ENCODE results near the gene SYK. TPM values are rescaled to one million over a fixed set of nuclear protein-coding genes. Genes with fewer than 3 reads are reported as not detected.

The SYK gene
- total and polyA plus RNA-seq, 2 of the 13 experiments (the other 11 are each of a cell fraction or from before 2014, with no cell fraction given), result not detected

DNA sequence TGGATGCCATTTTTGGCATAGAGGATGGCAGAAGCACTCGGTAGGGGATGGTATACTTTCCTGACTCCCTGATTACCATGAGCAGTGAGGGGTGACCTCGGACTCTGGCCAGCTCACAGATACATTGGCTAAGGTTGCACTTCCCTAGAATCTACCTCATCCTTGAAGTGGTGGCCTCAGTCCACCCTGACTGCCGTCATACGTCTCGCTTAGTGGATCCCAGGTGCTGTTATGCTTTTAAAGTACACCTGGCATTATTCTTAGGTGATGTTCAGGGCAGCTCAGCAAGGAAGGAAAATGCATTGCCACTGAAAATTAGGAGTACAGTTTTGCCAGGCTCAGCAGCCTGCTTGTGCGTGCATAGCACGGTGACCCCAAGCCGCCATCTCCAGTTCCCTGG, 87.3 kb downstream of the SYK start:
- Histone ChIP-seq H3K9me3 (ENCODE audit: low read length) (peaks cover 4% of the 10 kb centered on the region; the same call in 1 of the 2 replicates), H3K4me2 (ENCODE audit: low read depth, low read length) (no peak overlapping the region), H2AFZ (ENCODE audit: low read length) (no peak overlapping the region), H4K20me1 (ENCODE audit: insufficient read depth, low read length) (no peaks in the 10 kb centered on the region), H3K4me3 (replicated peaks in 1 of 3; ENCODE audit: insufficient read depth in 1 of 3, low read depth in 2 of 3, low read length in 3 of 3) (no peak overlapping the region), H3K9ac (ENCODE audit: insufficient read depth, low read depth, low read length) (no peak overlapping the region), H3K27ac (ENCODE audit: extremely low read length, insufficient read depth, low read length) (no peak overlapping the region), H3K79me2 (ENCODE audit: insufficient read depth, low read length) (no peaks in the 10 kb centered on the region), H3K36me3 (replicated peaks in 1 of 2; ENCODE audit: control insufficient read depth in 1 of 2, insufficient read depth in 2 of 2, low read length in 2 of 2) (no peaks in the 10 kb centered on the region), H3K27me3 (ENCODE audit: control insufficient read depth in 1 of 2, insufficient read depth in 2 of 2, low read length in 2 of 2) (peaks cover 3 to 28% of the 10 kb centered on the region in 2 experiments; a peak in 3 of 5 replicates), H3K4me1 (ENCODE audit: insufficient read depth, low read length) (no peaks in the 10 kb centered on the region)
- FAIRE-seq, result no peak
- ATAC-seq, result no peak
- POLR2A ChIA-PET, result no interaction called here
- BruUV-seq (replicated peaks), result no TSS peak
- in situ Hi-C loops (cut with HindIII; ENCODE audit: extremely low pct_ligation_motif_present, low pct_unique_long_range_greater_than_20kb) (no loop called here), intact Hi-C loops (cut with micrococcal nuclease; ENCODE audit: unreplicated experiment) (no loop called here)
- CTCF ChIA-PET (ENCODE audit: low intra/inter-chr PET ratio, low total read pairs), result no interaction called here
- WGBS (ENCODE audit: low lambda C conversion rate), result 44% methylated on average over 7 of the region's 8 CpGs
- DNase-seq (ENCODE audit: low spot score), result no peak
- TF ChIP-seq KDM6A (CRISPR knock-in tag; IDR thresholded peaks at IDR 0.05; ENCODE audit: low read depth) (no peak), SYNCRIP (IDR thresholded peaks at IDR 0.05; ENCODE audit: insufficient read depth, low read depth, low read length) (no peak), PRPF4 (IDR thresholded peaks at IDR 0.05; ENCODE audit: low read depth, low read length, poor library complexity, severe bottlenecking) (no peak), GTF2F1 (IDR thresholded peaks at IDR 0.05; ENCODE audit: low read length) (no peak), ARNT2 (CRISPR knock-in tag; IDR thresholded peaks at IDR 0.05; ENCODE audit: low read depth) (no peak), RBFOX2 (IDR thresholded peaks at IDR 0.05; ENCODE audit: low read depth, low read length) (no peak), ZNF383 (CRISPR knock-in tag; IDR thresholded peaks at IDR 0.05; ENCODE audit: borderline replicate concordance) (no peak)
- TF ChIP-seq, protein P1, sequence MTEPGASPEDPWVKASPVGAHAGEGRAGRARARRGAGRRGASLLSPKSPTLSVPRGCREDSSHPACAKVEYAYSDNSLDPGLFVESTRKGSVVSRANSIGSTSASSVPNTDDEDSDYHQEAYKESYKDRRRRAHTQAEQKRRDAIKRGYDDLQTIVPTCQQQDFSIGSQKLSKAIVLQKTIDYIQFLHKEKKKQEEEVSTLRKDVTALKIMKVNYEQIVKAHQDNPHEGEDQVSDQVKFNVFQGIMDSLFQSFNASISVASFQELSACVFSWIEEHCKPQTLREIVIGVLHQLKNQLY (CRISPR knock-in tag; IDR thresholded peaks at IDR 0.05), result no peak

DNA sequence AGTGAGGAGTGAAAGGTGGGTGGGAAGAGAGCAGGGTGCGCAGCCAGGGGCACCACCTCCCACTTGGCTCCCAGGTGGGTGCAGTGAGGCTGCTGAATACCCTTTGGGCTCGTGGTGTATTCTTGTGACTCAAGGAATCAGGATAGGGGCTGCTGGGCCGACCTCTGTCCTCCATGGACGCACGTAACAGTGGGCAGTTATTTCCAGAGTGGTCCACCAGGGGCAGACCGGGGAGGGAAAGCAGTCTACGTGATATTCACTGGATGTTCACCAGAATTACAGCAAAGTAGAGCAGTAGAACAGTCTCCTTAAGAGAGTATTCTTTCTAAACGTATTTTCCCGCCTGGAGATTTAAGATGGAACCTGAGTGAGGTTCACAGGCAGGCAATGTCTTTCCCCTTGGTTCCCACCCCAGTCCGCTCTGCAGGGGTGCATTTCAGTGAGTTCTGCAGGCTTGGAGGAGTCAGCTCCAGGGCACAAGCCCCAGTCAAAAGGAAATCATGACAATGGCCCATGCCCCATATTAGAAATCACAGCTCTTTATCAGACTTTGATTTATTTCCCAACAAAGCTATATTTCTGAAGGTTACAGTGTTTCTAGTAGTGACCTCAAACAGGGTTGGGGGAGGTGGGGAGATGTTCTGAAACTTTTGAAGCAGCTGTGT, 88.7 kb downstream of the SYK start:
- H3K9ac ChIP-seq (ENCODE audit: insufficient read depth, low read depth, low read length), result no peak overlapping the region
- H3K4me2 ChIP-seq (ENCODE audit: low read depth, low read length), result no peak overlapping the region
- H3K36me3 ChIP-seq (replicated peaks in 1 of 2; ENCODE audit: control insufficient read depth in 1 of 2, insufficient read depth in 2 of 2, low read length in 2 of 2), result no peaks in the 10 kb centered on the region
- no peaks in the 10 kb centered on the region for H3K4me1 ChIP-seq (ENCODE audit: insufficient read depth, low read length)
- no peak overlapping the region for H3K4me3 ChIP-seq (replicated peaks in 1 of 3; ENCODE audit: insufficient read depth in 1 of 3, low read depth in 2 of 3, low read length in 3 of 3)
- ChIA-PET CTCF (ENCODE audit: low intra/inter-chr PET ratio, low total read pairs) (no interaction called here), POLR2A (no interaction called here)
- intact Hi-C loops (cut with micrococcal nuclease; ENCODE audit: unreplicated experiment) (no loop called here), in situ Hi-C loops (cut with HindIII; ENCODE audit: extremely low pct_ligation_motif_present, low pct_unique_long_range_greater_than_20kb) (no loop called here)
- no TSS peak for BruUV-seq (replicated peaks)
- no peaks in the 10 kb centered on the region for H3K79me2 ChIP-seq (ENCODE audit: insufficient read depth, low read length)
- no peaks in the 10 kb centered on the region for H3K9me3 ChIP-seq (ENCODE audit: low read length)
- 8% methylated on average over 10 of the region's 10 CpGs for WGBS (ENCODE audit: low lambda C conversion rate)
- no peaks in the 10 kb centered on the region for H4K20me1 ChIP-seq (ENCODE audit: insufficient read depth, low read length)
- H3K27me3 ChIP-seq (ENCODE audit: control insufficient read depth in 1 of 2, insufficient read depth in 2 of 2, low read length in 2 of 2), result peaks cover 3 to 30% of the 10 kb centered on the region in 2 experiments; a peak in 3 of 5 replicates
- TF ChIP-seq, protein P2, sequence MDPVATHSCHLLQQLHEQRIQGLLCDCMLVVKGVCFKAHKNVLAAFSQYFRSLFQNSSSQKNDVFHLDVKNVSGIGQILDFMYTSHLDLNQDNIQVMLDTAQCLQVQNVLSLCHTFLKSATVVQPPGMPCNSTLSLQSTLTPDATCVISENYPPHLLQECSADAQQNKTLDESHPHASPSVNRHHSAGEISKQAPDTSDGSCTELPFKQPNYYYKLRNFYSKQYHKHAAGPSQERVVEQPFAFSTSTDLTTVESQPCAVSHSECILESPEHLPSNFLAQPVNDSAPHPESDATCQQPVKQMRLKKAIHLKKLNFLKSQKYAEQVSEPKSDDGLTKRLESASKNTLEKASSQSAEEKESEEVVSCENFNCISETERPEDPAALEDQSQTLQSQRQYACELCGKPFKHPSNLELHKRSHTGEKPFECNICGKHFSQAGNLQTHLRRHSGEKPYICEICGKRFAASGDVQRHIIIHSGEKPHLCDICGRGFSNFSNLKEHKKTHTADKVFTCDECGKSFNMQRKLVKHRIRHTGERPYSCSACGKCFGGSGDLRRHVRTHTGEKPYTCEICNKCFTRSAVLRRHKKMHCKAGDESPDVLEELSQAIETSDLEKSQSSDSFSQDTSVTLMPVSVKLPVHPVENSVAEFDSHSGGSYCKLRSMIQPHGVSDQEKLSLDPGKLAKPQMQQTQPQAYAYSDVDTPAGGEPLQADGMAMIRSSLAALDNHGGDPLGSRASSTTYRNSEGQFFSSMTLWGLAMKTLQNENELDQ (CRISPR knock-in tag; IDR thresholded peaks at IDR 0.05; ENCODE audit: borderline replicate concordance), result no peak
- TF ChIP-seq, protein P3, sequence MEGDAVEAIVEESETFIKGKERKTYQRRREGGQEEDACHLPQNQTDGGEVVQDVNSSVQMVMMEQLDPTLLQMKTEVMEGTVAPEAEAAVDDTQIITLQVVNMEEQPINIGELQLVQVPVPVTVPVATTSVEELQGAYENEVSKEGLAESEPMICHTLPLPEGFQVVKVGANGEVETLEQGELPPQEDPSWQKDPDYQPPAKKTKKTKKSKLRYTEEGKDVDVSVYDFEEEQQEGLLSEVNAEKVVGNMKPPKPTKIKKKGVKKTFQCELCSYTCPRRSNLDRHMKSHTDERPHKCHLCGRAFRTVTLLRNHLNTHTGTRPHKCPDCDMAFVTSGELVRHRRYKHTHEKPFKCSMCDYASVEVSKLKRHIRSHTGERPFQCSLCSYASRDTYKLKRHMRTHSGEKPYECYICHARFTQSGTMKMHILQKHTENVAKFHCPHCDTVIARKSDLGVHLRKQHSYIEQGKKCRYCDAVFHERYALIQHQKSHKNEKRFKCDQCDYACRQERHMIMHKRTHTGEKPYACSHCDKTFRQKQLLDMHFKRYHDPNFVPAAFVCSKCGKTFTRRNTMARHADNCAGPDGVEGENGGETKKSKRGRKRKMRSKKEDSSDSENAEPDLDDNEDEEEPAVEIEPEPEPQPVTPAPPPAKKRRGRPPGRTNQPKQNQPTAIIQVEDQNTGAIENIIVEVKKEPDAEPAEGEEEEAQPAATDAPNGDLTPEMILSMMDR (CRISPR knock-in tag; IDR thresholded peaks at IDR 0.05), result 0 out of 2 replicates have a peak, but pooled peaks have one; percentile 7
- TF ChIP-seq ELF3 (CRISPR knock-in tag; IDR thresholded peaks at IDR 0.05) (no peak), STAG1 (CRISPR knock-in tag; IDR thresholded peaks at IDR 0.05) (0 out of 2 replicates have a peak, but pooled peaks have one; percentile 7)
- FAIRE-seq (no peak), ATAC-seq (peak; percentile 92), DNase-seq (ENCODE audit: low spot score) (peak; percentile 10)
- H3K27ac ChIP-seq (ENCODE audit: extremely low read length, insufficient read depth, low read length), result no peak overlapping the region
- H2AFZ ChIP-seq (ENCODE audit: low read length), result no peak overlapping the region
